ENCODE measurements around the gene SORBS2. TPM values are rescaled to one million over a fixed set of nuclear protein-coding genes. Genes with fewer than 3 reads are reported as not detected.

Gene SORBS2
- total and polyA plus RNA-seq, 2 of the 8 experiments (the other 6 are each of a cell fraction or from before 2014, with no cell fraction given): 73.0 to 87.1 TPM

DNA sequence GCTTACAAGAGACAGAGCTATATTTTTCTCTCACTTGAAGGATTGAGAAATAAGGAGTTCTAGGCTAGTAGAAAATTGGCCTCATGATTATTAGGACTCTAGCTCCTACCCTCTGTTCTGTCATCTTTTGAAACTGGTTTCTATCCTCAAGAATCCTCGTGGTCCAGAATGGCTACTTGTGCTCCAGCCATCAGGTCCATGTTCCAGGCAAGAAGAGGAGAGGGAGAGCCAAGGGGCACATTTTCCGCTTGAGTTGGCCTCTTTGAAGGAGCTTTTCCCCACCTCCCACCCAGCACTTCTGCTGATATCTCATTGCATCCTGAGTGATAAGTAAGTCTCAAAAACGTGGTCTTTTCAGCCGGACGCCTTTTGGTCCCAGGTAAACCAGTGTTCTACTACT lies 7.2 kb upstream of the SORBS2 start:
- Histone ChIP-seq H2AK5ac (ENCODE audit: low read depth, low read length) (no peak overlapping the region), H3K27ac (ENCODE audit: low read depth, low read length) (no peak overlapping the region), H2BK15ac (ENCODE audit: low read length) (no peak overlapping the region), H3K18ac (ENCODE audit: extremely low read depth, low read length) (no peak overlapping the region), H3K4me1 (replicated peaks in 1 of 4; ENCODE audit: control insufficient read depth in 3 of 4, insufficient read depth in 4 of 4, low read length in 3 of 4) (peaks cover 0 to 9% (median 4%) of the 10 kb centered on the region in 4 experiments; a peak in 6 of 7 replicates), H2AFZ (ENCODE audit: low read length) (no peak overlapping the region), H2BK5ac (ENCODE audit: low read depth, low read length) (no peak overlapping the region; the same call in 1 of the 2 replicates), H3K4ac (replicated peaks; ENCODE audit: insufficient read length, low read depth, low read length) (no peak overlapping the region), H4K91ac (replicated peaks; ENCODE audit: insufficient read length, low read length) (no peak overlapping the region), H3K9me3 (ENCODE audit: insufficient read depth in 2 of 2, low read depth in 1 of 2, low read length in 1 of 2) (no peaks in the 10 kb centered on the region), H3K56ac (replicated peaks; ENCODE audit: insufficient read length, low read depth, low read length) (no peak overlapping the region), H3K4me3 (ENCODE audit: extremely low read depth in 1 of 4, insufficient read depth in 2 of 4, low read depth in 3 of 4, low read length in 4 of 4) (no peak overlapping the region), H3K23me2 (ENCODE audit: low read depth, low read length) (no peaks in the 10 kb centered on the region), H4K20me1 (replicated peaks in 1 of 2; ENCODE audit: control insufficient read depth in 1 of 2, insufficient read depth in 2 of 2, low read length in 2 of 2) (no peaks in the 10 kb centered on the region), H3K14ac (ENCODE audit: insufficient read length) (no peak overlapping the region), H4K8ac (ENCODE audit: extremely low read depth, insufficient read depth, low read length) (no peak overlapping the region), H3K9ac (replicated peaks in 1 of 4; ENCODE audit: extremely low read depth in 1 of 4, low read depth in 3 of 4, low read length in 3 of 4) (no peak overlapping the region), H3K36me3 (ENCODE audit: control insufficient read depth in 2 of 4, insufficient read depth in 4 of 4, low read length in 3 of 4) (no peaks in the 10 kb centered on the region), H4K5ac (ENCODE audit: insufficient read length, low read depth, low read length) (no peak overlapping the region), H3K23ac (ENCODE audit: insufficient read length) (no peak overlapping the region), H3K79me1 (ENCODE audit: low read depth, low read length) (no peaks in the 10 kb centered on the region), H3K4me2 (ENCODE audit: insufficient read depth in 1 of 2, low read depth in 2 of 2, low read length in 2 of 2) (no peak overlapping the region), H2BK120ac (replicated peaks; ENCODE audit: low read depth, low read length) (no peak overlapping the region), H2BK20ac (ENCODE audit: low read length) (no peak overlapping the region), H2BK12ac (ENCODE audit: low read depth, low read length) (no peak overlapping the region; the same call in 1 of the 2 replicates), H3K79me2 (ENCODE audit: control insufficient read depth in 1 of 2, insufficient read depth in 2 of 2, low read length in 2 of 2) (no peaks in the 10 kb centered on the region), H3K27me3 (replicated peaks in 1 of 4; ENCODE audit: control insufficient read depth in 3 of 4, extremely low read depth in 1 of 4, insufficient read depth in 3 of 4, low read length in 3 of 4) (no peaks in the 10 kb centered on the region; a peak in 1 of 7 replicates)
- ChIA-PET CTCF (ENCODE audit: partially characterized antibody) (interaction anchor here (0.7 to 2.0 kb wide), 5 partner anchors 9 to 202 kb away, joined by 3 to 4 read pairs (median 3); no protein-coding TSS in a partner anchor), POLR2A (ENCODE audit: partially characterized antibody) (interaction anchor here (0.9 to 1.0 kb wide), 3 partner anchors 35 to 88 kb away, joined by 3 to 5 read pairs (median 3); no protein-coding TSS in a partner anchor)
- FAIRE-seq (no peak), DNase-seq (ENCODE audit: low read depth in 1 of 2, low spot score in 2 of 2) (no peak)
- 88% methylated on average over 5 of the region's 5 CpGs; no CpG with 5 or more reads in 1 of the 2 experiments for WGBS, 2 experiments (ENCODE audit: extremely low coverage in 1 of 2, insufficient coverage in 1 of 2, insufficient read length in 1 of 2, insufficient replicate concordance in 2 of 2, low coverage in 1 of 2, low lambda C conversion rate in 2 of 2, missing lambda C conversion rate in 1 of 2)
- no peak for TF ChIP-seq POLR2A (IDR thresholded peaks at IDR 0.05; ENCODE audit: control extremely low read depth in 1 of 2, low read depth in 2 of 2, low read length in 2 of 2)
- no peak for TF ChIP-seq KDM5A (IDR thresholded peaks at IDR 0.05; ENCODE audit: low read length)
- TF ChIP-seq KDM1A (IDR thresholded peaks at IDR 0.05; ENCODE audit: borderline replicate concordance, low read length): peak; percentile 73; the same call in 1 of the 2 replicates
